ENCODE measurements around the gene POU2F3. TPM values are rescaled to one million over a fixed set of nuclear protein-coding genes. Genes with fewer than 3 reads are reported as not detected.
"Not testable (repeated sequence)": the region's sequence is repeated elsewhere in the genome, so short reads cannot be mapped to it uniquely, and the experiment has no call there.

Gene POU2F3
- total RNA-seq, 1 experiment from 2014 or later: not detected

DNA sequence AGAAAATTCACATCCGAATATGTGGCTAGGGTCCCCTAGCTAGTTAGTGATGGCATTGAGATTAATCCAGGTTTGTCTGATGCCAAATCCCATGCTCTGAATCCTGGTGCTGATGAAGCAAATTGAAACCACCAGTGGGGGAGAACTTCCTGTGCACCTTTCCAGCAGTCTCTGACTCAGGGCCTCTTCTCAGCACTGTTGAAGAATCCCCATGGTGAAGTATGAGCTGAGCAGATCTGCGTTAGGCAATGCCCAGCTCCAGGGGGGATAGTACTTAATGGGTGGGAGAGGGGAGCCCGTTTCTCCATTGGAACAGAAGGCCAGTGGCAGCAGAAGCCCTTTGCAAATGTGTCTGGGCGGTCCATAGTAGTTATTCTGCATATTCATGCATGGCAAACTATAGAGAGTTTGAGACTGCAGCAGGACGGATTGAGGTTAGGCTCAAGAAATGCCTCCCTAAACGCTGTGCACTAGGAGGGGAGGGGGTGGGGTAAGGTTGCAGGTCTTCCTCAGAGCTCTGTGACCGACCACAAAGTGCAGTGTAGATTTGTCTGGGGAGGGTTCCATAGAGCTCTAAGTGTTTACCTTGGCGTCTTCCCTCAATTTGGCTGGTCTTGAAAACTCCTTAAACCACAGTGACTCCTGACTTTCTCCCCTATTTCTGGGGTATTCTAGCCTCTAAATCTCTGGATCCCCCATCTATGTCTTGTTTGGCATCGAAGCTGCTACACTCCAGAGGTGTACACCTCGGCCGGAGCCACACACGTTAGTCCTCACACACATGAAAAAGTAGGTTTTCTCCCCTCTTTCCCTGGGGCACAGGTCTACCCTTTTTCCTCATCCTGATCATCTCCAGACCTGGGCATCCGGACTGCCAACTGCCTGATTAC, 4.8 kb downstream of the POU2F3 start:
- DNase-seq: no peak
- H3K4me3 ChIP-seq (ENCODE audit: insufficient read depth, low read depth, low read length): no peak overlapping the region
- no peaks in the 10 kb centered on the region for H3K36me3 ChIP-seq (replicated peaks; ENCODE audit: control insufficient read depth, insufficient read depth, low read length)
- peaks cover 14% of the 10 kb centered on the region for H3K27me3 ChIP-seq (ENCODE audit: control insufficient read depth, insufficient read depth, low read length)

DNA sequence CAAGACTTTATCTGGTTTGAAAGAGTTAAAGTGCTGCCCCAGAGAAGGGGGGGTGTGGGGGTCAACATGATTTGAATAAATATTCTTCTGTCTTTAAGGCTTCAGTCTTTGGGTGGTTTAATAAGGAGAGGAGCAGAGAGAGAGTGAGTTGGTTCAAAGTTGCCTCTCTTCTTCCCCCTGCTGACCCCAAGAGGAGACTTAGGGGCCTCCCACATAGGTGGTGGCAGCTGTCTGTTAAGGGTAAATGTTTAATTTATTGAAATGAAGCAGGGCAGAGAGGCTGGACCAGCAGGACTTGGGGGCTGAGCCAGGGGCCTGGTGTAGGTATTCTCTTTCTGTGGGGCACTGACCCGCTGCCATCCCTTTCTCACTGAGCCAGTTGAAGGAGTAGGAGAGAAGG, 5.5 kb downstream of the POU2F3 start:
- DNase-seq: no peak
- H3K27me3 ChIP-seq (ENCODE audit: control insufficient read depth, insufficient read depth, low read length): peaks cover 12% of the 10 kb centered on the region
- H3K36me3 ChIP-seq (replicated peaks; ENCODE audit: control insufficient read depth, insufficient read depth, low read length): no peaks in the 10 kb centered on the region
- no peak overlapping the region for H3K4me3 ChIP-seq (ENCODE audit: insufficient read depth, low read depth, low read length)

DNA sequence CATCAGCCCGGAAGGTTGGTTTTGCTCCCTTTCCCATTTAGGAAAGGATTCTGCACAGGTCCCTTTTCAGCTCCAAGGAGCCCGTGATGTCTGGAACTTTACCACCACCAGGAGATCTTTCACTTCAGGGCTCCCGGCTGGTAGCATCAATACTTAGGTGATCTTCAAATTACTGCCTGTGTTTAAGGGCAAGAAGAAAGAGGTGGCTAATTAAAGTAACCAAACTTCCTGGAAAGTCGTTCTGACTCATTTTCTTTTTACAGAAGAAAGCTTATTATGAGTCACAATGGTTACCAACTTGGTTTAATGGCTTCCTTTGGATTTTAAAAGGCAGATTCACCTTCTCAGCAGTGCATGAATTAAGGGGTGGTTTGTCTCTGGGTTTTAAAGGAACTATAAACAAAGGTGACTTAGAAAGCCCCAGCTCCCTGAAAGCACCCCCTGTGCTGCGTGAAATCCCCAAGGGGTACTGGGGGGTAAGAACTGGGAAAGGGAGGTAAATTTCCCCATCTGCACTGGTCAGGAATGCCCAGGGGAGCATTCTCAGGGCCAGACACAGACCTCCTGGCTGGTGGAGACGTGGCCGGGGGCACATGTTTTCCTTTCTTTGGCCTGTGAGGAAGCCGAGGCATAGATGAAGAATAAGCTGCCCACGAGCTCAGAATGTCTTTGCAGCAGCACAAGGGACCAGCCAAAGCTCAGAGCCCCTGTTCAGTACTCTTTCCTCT, 8.8 kb downstream of the POU2F3 start:
- no peaks in the 10 kb centered on the region for H3K36me3 ChIP-seq (replicated peaks; ENCODE audit: control insufficient read depth, insufficient read depth, low read length)
- H3K4me3 ChIP-seq (ENCODE audit: insufficient read depth, low read depth, low read length): no peak overlapping the region
- H3K27me3 ChIP-seq (ENCODE audit: control insufficient read depth, insufficient read depth, low read length): peaks cover 2% of the 10 kb centered on the region; the same call in 1 of the 2 replicates
- DNase-seq: no peak

DNA sequence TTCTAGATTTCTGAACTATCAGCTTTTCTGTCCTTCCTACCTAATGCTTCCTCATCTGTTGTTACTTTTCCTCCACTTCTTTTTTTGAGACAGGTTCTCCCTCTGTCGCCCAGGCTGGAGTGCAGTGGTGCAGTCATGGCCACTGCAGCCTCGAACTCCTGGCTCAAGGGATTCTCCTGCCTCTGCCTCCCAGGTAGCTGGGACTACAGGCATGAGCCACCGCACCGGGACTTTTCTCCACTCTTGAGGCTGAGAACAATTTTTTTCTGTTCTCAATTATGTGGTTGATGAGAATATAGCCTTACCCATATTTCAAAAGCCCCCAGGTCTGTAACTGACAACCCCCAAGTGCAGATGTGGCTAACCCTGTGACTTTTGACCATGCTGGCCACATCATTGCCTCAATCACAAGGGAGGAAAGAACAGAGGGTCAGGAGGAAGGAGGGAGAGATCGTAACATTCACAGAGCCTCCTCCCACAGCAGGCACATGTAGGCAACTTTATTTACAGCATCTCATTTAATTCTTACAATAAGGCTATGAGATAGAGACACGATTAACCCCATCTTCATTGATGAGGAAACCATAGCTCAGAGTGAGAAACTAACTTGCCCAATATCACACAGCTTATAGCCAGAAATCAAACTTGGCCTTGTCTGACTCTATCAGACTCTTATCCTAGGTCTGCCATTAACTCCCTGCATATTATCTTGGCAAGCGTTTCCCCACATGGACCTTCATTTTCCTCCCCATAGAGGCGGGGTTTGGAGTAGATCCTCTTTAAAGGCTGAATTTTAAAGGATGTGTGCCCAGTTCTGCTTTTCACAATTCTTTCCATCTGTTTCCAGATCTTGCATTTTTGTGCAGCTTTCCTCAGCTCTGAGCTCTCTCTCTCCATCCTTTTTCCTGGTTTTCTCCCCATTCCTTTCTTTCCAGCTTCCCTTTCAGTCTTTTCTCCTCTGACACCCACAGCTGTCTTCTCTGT, 9.6 kb downstream of the POU2F3 start:
- H3K4me3 ChIP-seq (ENCODE audit: insufficient read depth, low read depth, low read length): no peak overlapping the region
- no peaks in the 10 kb centered on the region for H3K36me3 ChIP-seq (replicated peaks; ENCODE audit: control insufficient read depth, insufficient read depth, low read length)
- peaks cover 2% of the 10 kb centered on the region; the same call in 1 of the 2 replicates for H3K27me3 ChIP-seq (ENCODE audit: control insufficient read depth, insufficient read depth, low read length)
- no peak for DNase-seq

DNA sequence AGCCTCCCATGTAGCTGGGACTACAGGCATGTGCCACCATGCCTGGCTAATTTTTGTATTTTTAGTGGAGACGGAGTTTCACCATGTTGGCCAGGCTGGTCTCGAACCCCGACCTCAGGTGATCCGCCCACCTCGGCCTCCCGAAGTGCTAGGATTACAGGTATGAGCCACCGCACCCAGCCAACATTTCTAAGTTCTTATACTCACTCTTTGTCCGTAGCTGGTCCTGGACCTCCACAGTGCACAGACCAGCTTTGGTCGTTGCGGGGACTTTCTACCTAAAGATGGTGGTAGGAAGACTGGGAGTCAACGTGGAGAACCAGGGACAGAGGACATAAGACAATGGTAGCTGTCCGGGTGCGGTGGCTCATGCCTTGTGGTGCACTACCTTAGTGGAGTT, 13.4 kb downstream of the POU2F3 start:
- not testable (repeated sequence) for H3K36me3 ChIP-seq (replicated peaks; ENCODE audit: control insufficient read depth, insufficient read depth, low read length); H3K4me3 ChIP-seq (ENCODE audit: insufficient read depth, low read depth, low read length); DNase-seq
- peaks cover 13% of the 10 kb centered on the region for H3K27me3 ChIP-seq (ENCODE audit: control insufficient read depth, insufficient read depth, low read length)

DNA sequence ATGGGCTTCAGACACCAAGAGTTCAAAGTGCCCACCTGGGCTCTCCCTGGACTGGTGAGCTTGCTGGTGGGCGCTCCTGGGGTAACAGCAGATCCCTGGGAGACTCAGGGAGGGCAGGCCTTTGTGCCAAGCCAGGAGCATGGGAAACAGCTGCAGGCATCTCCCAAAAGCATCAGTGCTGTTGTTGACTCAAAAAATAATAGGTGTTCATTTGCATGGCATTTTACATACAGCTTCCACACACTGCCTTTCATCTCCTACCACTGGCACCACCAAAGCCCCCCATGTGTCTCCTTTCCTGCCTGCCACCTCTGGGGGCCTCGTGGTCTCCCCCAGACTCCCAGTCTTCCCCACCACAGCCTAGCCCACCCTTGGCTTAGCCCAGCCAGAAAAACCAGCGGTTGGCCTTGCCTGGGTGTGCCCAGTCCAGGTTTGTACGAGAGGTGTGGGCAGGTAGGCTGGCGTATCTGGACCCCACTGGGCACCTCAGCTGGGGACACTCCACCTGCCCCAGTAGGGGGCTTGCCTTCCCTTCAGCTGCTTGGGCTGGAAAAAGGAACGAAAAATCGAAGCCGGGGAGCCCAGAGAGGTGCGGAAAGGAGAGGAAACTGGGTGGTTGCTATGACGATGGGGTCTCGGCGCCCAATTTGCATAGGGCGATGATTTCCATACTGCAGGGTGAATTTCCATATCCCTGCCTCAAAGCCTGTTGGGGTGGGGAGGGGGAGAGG, 15.0 kb downstream of the POU2F3 start:
- H3K27me3 ChIP-seq (ENCODE audit: control insufficient read depth, insufficient read depth, low read length): peaks cover 10% of the 10 kb centered on the region
- peak; percentile 90 for DNase-seq
- no peaks in the 10 kb centered on the region for H3K36me3 ChIP-seq (replicated peaks; ENCODE audit: control insufficient read depth, insufficient read depth, low read length)
- H3K4me3 ChIP-seq (ENCODE audit: insufficient read depth, low read depth, low read length): peak overlapping the region; percentile 40; the same call in 1 of the 2 replicates

DNA sequence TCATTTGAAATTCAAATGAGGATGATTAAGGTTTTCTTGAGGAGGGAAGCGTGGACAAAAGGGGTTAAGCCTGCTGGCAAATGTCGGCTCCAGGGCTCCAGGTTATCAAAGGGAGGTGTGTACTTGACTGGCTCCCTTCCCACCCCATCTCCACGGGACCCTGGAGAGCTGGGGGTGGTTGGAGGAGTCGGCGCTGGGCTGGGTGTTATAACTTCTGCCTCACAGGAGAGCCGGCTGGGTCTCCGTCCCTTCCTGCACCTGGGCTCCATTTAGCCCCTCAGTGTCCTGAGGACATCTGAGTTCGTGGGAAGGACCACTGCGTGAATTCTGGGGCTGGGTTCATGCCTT, 15.6 kb downstream of the POU2F3 start:
- Histone ChIP-seq H3K36me3 (replicated peaks; ENCODE audit: control insufficient read depth, insufficient read depth, low read length) (no peaks in the 10 kb centered on the region), H3K27me3 (ENCODE audit: control insufficient read depth, insufficient read depth, low read length) (peaks cover 10% of the 10 kb centered on the region), H3K4me3 (ENCODE audit: insufficient read depth, low read depth, low read length) (peak overlapping the region; percentile 40)
- DNase-seq: no peak

DNA sequence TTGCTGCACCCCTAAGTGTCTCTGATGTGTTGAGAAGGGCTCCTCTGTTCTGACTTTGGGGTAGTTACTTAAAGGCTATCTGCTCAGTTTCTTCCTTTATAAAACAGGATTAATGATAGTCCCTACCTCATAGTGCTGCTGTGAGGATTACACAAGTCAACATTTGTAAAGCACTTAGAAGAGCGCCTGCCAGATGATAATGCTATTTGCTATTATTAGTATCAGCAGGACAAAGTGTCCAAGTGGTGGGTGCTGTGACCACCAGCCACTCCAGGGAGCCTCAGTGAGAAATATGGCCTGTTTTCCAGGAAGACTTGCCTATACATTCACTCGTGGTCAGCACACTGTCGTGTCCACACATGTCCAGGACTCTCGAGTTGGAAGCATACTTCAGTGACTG, 16.2 kb downstream of the POU2F3 start:
- peaks cover 10% of the 10 kb centered on the region for H3K27me3 ChIP-seq (ENCODE audit: control insufficient read depth, insufficient read depth, low read length)
- no peak for DNase-seq

DNA sequence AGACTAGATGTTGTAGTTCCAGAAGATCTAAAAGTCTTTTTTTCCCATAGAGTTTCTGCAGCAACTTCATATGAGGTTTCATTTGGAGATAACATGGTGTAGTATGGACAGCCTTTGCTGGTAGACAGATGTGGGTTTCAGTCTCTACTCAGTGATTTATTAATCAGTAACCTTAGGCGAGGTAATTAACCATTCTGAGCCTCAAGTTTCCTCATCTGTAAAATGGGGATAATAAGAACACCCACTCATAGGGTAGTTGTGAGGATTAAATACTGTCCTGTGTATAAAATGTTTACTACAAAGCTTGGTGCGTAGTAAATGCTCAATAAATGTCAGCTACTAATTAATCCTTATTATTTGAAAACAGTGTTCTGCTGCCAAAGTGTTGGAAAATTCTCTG, 16.8 kb downstream of the POU2F3 start:
- Histone ChIP-seq H3K36me3 (replicated peaks; ENCODE audit: control insufficient read depth, insufficient read depth, low read length) (no peaks in the 10 kb centered on the region), H3K4me3 (ENCODE audit: insufficient read depth, low read depth, low read length) (no peak overlapping the region), H3K27me3 (ENCODE audit: control insufficient read depth, insufficient read depth, low read length) (peaks cover 10% of the 10 kb centered on the region)
- DNase-seq: no peak

More for the DNA sequence above, 16.2 kb downstream of the POU2F3 start:
- H3K4me3 ChIP-seq (ENCODE audit: insufficient read depth, low read depth, low read length): no peak overlapping the region
- no peaks in the 10 kb centered on the region for H3K36me3 ChIP-seq (replicated peaks; ENCODE audit: control insufficient read depth, insufficient read depth, low read length)

DNA sequence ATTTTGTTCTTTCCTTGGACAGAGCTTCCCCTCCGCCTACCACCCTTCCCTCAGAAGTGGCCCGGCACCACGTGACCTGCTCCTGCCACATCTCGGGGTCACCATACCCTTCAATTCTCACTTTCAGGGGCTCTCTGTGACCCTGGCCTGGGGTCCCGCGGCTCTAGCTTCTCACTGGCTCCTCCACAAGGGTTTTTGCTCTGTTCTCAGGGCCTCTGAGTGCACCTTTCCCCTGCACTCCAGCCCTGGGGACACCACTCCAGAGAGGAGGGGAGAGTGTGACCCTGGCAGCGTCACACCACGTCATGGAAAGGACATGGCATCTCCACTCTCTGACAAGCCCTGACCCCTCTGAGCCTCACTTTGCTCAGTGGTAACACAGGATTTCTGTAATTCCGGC, 17.4 kb downstream of the POU2F3 start:
- no peak for DNase-seq
- Histone ChIP-seq H3K27me3 (ENCODE audit: control insufficient read depth, insufficient read depth, low read length) (peaks cover 10% of the 10 kb centered on the region), H3K4me3 (ENCODE audit: insufficient read depth, low read depth, low read length) (no peak overlapping the region), H3K36me3 (replicated peaks; ENCODE audit: control insufficient read depth, insufficient read depth, low read length) (no peaks in the 10 kb centered on the region)

DNA sequence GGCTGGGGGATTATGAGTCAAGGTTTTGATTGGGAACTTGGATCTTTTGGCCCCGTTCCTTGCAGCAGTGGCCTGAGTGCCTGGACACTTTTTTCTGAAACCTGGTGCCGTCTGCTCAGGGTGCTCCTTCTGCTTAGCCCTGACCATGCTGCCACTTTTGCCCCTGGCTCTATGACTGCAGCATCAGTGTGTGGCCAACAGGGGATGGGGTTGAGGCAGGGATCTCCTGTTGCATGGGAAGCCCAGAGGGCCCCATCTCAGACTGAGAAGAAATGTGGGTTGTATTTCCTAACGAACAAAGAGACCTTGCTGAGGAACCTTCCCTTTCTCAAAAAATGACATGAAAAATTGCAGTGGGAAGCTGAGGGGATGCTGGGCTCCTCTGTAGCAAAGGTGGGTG, 18.7 kb downstream of the POU2F3 start:
- no peak overlapping the region for H3K4me3 ChIP-seq (ENCODE audit: insufficient read depth, low read depth, low read length)
- no peaks in the 10 kb centered on the region for H3K36me3 ChIP-seq (replicated peaks; ENCODE audit: control insufficient read depth, insufficient read depth, low read length)
- DNase-seq: no peak
- peaks cover 10% of the 10 kb centered on the region for H3K27me3 ChIP-seq (ENCODE audit: control insufficient read depth, insufficient read depth, low read length)

DNA sequence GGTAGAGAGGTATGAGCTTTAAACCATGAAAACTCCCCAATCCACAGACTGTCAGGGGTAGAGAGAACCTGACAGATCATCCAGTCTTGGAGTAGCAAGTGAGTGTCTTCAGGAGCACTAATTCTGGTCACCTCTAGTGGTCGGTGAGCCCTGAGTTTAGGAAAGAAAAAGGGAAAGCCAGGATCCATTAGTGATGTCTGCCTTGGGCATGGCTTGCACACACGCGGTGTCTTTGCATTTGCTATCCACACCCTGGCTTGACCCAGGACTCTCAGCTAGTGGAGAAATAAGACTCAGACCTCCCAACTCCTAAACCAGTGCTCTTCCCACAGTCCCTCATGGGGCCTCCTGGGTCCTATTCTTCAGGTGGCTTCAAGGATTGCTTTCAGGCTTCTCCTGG, 19.3 kb downstream of the POU2F3 start:
- peaks cover 10% of the 10 kb centered on the region for H3K27me3 ChIP-seq (ENCODE audit: control insufficient read depth, insufficient read depth, low read length)
- H3K36me3 ChIP-seq (replicated peaks; ENCODE audit: control insufficient read depth, insufficient read depth, low read length): no peaks in the 10 kb centered on the region
- no peak overlapping the region for H3K4me3 ChIP-seq (ENCODE audit: insufficient read depth, low read depth, low read length)
- no peak for DNase-seq

DNA sequence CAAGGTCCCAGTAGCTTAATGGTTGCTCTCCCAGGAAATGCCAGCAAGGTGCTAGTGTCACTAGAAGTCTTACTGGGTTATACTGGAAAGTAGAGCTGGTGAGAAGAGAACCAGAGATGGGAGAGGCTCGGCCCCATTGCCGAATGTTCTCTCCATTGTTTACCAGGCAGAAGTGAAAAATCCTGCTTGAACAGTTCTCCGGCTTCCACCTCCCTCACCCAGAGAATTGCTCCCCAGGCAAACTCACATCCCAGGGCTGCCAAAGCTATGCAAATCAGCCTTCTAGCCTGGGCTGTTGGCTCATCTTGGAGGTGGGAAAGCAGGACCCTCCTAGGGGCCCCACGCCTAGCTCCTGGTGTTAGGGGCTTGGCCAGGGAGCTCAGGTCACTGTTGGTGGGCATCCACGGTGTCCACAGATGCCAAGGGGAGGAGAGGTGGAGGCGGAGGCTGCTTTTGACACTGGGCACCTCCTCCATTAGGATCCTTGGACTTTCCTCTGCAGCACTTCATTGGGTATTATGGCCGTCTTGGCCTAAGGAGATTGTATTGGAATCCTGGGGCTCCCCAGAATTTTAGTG, 20.1 kb downstream of the POU2F3 start:
- peaks cover 10% of the 10 kb centered on the region for H3K27me3 ChIP-seq (ENCODE audit: control insufficient read depth, insufficient read depth, low read length)
- no peaks in the 10 kb centered on the region for H3K36me3 ChIP-seq (replicated peaks; ENCODE audit: control insufficient read depth, insufficient read depth, low read length)
- DNase-seq: no peak
- no peak overlapping the region for H3K4me3 ChIP-seq (ENCODE audit: insufficient read depth, low read depth, low read length)
